KOPT-K1 (cell line): Measurements from ENCODE around the gene MIS18A.
A peak's percentile ranks its signal among the peaks of the same experiment; 100 is the strongest.

Experiments used
- H3K27ac ChIP-seq: fragments of 200-600 bp; sonication (generic); 2 replicates; pipeline ENCODE4 v1.5.1; 2016; ENCODE audit warnings: antibody characterized with exemption, mild to moderate bottlenecking, low read depth, low read length; ENCODE audit not compliant: poor library complexity, severe bottlenecking
- H3K36me3 ChIP-seq: fragments of 200-600 bp; sonication (generic); 2 replicates; pipeline ENCODE4 v1.5.1; 2017; ENCODE audit warnings: antibody characterized with exemption, mild to moderate bottlenecking, low read length, moderate library complexity; ENCODE audit not compliant: insufficient read depth
- H3K9me3 ChIP-seq: fragments of 200-600 bp; sonication (generic); 2 replicates; pipeline ENCODE4 v1.5.1; 2017; ENCODE audit warnings: antibody characterized with exemption, low read length, mild to moderate bottlenecking; ENCODE audit not compliant: insufficient read depth, poor library complexity, severe bottlenecking

The MIS18A gene, protein sequence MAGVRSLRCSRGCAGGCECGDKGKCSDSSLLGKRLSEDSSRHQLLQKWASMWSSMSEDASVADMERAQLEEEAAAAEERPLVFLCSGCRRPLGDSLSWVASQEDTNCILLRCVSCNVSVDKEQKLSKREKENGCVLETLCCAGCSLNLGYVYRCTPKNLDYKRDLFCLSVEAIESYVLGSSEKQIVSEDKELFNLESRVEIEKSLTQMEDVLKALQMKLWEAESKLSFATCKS

DNA sequence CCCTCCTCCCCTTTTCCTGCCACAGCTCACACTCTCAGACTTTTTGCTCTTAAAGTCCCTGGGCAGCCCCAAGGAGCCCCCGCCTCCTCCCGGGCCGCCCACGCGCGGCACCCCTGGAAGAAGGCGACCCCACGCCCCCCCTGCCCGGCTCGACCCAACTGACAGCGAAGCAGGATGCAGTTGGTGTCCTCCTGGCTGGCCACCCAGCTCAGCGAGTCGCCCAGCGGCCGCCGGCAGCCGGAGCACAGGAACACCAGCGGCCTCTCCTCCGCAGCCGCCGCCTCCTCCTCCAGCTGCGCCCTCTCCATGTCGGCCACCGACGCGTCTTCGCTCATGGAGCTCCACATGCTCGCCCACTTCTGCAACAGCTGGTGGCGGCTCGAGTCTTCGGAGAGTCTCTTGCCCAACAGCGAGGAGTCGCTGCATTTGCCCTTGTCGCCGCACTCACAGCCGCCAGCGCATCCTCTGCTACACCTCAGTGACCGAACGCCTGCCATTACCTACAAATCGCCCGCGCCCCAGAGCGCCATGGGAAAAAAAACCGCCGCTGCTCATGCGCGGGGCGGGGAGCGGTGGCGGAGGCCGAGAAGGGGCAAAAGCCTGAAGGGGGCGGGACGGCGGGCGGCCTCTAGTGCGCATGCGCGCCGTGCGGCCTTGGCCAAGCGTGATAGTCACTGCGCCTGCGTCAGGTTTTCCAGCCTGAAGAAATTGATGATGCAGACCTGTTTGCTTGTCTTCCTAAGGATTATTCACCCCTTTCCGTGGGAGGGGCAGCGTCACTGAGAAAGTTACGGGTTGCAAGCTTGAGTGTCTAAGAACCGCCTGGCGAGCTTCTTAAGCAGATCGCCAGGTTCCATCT is at the start of gene MIS18A:
Gene MIS18A (minus strand): TSS at position 532 of the 859 bp plus-strand sequence. CDS start 35 bp downstream, at position 497.
- H3K36me3 ChIP-seq, result peaks cover 18% of the 10 kb centered on the region
- peak within 1 kb of the TSS; percentile 77 for H3K27ac ChIP-seq
- no peaks in the 10 kb centered on the region for H3K9me3 ChIP-seq

DNA sequence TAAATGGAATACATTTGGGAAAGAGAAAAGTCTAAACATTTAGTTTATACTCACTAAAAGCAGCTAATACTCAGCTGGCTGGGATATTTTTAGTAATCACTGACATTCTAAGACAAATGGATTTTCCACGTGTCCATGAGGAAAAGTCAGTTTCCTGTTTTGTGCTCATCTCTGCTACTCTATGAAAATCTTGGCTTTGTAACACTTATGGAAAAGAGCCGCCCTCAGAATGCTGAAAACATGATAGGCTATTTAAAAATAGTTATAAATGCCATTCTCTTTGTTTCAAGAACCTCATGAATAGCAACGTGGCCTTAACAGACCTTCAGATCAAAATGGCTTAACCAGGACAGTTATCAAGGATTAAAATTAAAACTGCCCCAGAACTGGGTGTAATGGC is 49.7 kb upstream of the MIS18A start:
- H3K9me3 ChIP-seq, result peaks cover 8% of the 10 kb centered on the region
- no peak overlapping the region for H3K27ac ChIP-seq
- peaks cover 100% of the 10 kb centered on the region for H3K36me3 ChIP-seq

DNA sequence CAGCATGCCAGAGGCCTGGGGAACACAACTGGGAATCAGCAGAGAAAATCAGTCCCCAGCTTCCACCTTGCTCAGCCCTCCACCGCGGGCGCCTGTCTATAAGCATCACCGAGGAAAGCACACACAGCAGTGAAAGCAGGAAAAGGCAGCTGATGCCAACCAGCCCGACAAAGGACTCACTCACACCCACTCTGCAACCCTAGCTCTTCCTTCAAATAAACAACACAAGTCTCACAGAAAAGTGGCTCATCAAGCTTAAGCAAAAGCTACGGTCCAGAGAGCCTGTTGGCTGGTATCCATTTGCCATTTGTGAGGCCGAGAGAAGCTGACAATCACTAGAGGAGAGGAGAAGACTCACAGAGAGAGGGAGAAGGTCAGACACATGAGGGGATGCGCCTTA is 46.9 kb upstream of the MIS18A start:
- no peak overlapping the region for H3K27ac ChIP-seq
- H3K9me3 ChIP-seq, result no peaks in the 10 kb centered on the region
- H3K36me3 ChIP-seq, result peaks cover 100% of the 10 kb centered on the region

DNA sequence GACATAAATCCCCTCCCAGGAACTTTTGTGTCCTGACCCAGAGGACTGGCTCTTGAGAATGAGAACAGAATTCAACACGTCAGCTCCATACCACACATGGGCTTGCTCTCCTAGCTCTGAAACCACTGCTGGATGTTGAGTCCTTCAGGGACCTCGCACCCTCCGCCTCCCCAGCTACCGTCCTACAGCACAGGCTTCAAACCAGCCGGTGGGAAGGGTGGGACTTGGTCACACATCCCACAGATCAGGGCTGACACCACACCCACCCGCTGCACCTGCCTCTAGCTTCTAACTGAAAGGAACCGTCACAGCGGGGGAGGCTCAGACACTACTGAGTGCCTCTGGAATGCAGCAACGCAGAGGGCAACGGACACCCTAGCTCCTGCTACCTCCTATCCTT is 43.8 kb upstream of the MIS18A start:
- H3K27ac ChIP-seq, result no peak overlapping the region
- H3K9me3 ChIP-seq, result no peaks in the 10 kb centered on the region
- H3K36me3 ChIP-seq, result peaks cover 100% of the 10 kb centered on the region

DNA sequence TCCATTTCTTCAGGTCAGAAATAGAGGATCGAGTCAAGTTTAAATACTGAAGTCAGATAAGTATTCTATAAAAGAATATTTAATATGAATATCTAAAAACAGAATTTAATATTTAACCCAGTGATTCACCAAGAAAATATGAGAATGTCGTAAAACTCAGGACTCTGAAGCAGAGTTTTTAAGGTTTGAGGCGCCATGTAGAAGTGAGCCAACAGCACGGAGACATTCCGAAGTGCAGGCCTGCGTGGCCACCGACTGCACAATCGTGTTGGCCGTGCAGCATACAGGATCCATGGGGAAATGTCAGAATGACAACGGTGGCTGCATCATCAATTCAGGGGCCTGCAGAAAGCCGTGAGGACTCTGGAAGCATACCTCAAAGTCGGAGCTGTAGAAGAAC is 43.3 kb upstream of the MIS18A start:
- Histone ChIP-seq H3K9me3 (no peaks in the 10 kb centered on the region), H3K27ac (no peak overlapping the region), H3K36me3 (peaks cover 100% of the 10 kb centered on the region)

DNA sequence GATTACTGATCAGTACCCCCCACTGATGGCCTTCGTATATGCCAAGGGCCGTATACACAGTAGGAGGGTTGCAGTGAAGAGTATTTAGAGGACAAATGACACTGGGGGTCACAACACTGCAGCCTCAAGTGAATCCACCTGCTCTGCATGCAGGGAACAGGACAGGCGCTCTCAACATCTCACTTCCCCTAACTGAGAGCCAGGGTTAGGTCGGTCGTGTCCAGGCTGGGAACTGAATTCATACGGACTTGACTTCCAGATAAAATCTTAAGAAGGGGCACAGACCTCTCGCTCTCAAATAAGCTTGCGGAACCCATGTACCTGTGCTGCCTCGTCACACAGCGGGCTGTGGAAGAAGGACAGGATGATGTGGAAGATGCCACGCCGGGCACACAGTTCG is 42.6 kb upstream of the MIS18A start:
- no peak overlapping the region for H3K27ac ChIP-seq
- peaks cover 100% of the 10 kb centered on the region for H3K36me3 ChIP-seq
- no peaks in the 10 kb centered on the region for H3K9me3 ChIP-seq

DNA sequence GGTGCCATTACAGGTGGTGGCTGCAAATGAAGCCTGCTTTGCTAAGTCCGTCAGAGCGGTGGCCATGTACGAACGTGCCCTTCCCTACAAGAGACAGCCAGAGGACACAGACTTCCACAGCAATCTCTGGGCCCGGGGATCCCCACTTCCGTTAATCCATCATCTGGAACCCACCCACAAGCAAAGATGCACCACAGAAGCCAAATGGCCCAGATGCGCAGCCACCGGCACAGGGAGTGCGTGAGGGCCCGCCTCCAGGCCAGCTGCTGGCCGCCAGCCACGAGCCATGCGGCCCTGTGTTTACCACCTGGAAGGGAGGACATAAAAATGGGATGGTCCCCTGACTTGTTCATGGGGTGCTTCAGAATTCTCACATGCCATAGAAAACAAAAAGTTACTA is 41.9 kb upstream of the MIS18A start:
- peaks cover 100% of the 10 kb centered on the region for H3K36me3 ChIP-seq

DNA sequence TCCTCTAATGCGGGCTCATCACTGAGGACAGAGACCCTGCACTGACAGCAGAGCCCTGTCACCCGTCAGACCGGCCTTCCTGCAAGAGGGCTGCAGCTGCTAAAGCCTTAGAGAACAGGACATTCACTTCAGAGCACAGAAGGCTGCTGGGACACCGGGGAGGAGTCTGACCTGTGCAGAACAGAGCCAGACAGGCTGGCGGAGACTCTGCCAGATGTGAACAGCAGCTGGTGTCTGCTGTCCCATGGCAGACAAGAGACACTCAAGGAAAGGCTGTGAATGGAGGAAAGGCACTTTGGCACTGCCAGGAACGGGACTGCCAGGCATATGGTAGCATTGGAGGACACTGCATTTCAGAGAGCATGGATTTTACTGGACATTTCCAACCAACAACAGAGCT is 41.2 kb upstream of the MIS18A start:
- H3K36me3 ChIP-seq, result peaks cover 99% of the 10 kb centered on the region
- H3K27ac ChIP-seq, result no peak overlapping the region
- no peaks in the 10 kb centered on the region for H3K9me3 ChIP-seq

More for the DNA sequence above, 41.9 kb upstream of the MIS18A start:
- Histone ChIP-seq H3K27ac (no peak overlapping the region), H3K9me3 (no peaks in the 10 kb centered on the region)

DNA sequence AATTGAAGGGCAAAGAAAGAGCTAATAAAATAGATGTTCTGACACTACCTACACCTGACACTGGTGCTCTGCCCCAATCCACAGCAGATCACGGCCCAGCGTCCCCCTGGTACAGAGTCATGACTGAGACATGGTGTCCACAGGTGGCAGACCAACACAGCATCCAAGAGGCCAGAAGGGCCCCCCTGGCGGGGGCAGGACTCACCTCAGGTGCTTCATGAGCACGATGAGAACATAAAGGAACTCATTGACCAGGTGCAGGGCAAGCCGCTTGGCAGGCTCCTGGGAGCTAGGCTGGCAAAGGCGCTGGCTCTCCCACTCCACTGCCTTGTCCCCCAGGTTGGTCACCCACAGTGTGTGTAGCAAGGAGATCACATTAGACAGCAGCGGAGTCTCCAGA is 40.2 kb upstream of the MIS18A start:
- H3K36me3 ChIP-seq, result peaks cover 99% of the 10 kb centered on the region
- no peak overlapping the region for H3K27ac ChIP-seq
- H3K9me3 ChIP-seq, result no peaks in the 10 kb centered on the region

DNA sequence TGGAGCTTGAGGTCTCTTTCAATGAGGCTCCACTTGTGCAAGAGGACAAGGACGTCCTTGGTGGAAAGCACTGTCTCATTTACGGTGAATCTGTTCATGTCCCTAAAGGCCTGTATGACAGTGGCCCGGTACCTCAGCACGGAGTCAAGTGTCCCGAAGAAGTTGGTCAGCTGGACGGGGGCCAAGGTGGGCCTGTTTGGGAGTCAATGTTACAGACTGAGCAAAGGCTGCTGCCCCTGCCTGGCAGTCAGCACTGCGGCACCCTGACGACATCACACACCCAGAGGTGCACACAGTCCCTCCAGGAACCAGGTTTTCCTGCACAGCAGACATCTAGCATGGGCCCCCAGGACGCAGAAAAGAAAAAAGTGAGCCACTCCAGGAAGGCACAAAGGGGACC is 38.9 kb upstream of the MIS18A start:
- H3K27ac ChIP-seq, result no peak overlapping the region
- no peaks in the 10 kb centered on the region for H3K9me3 ChIP-seq
- H3K36me3 ChIP-seq, result peaks cover 97% of the 10 kb centered on the region

DNA sequence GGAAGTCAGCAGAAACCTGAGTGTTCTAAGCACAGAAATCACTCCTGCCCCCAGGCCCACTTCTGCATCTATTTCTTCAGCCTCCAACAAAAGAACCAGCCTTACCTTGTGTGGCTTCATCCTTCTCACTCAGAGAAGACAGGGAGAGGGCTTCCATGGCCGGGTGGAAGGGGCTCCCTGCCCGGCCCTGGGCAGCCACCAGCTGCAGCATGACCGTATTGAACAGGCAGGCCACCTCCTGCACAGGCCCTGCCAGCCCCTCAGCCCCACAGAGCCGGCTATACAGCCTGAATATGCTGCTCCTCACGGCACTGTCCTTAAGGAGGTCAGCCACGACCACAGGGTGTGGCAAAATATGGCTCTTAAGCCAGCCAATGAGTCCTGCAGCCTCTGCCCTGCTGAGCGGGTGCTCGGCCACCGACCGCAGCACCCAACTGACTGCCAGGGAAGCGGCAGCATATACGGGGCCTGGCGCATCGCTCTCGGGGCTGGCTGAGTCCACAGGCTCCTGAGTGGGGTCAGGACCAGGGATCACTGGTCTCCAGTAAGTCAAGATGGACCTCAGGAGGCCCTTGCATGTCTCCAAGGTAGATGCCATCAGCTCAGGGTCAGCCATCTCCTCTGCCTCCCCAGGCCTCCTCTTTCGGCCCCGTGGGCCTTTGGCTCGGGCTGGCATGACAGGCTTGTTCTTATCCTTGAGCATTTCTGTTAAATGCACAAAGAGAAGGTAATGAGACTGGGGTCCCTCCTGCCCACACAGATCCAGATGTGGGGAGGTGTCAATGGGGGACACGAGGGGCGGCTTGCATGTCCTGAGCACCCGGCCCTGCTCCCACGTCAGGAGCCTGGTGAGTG is 37.7 kb upstream of the MIS18A start:
- Histone ChIP-seq H3K36me3 (peaks cover 97% of the 10 kb centered on the region), H3K9me3 (no peaks in the 10 kb centered on the region), H3K27ac (no peak overlapping the region)

DNA sequence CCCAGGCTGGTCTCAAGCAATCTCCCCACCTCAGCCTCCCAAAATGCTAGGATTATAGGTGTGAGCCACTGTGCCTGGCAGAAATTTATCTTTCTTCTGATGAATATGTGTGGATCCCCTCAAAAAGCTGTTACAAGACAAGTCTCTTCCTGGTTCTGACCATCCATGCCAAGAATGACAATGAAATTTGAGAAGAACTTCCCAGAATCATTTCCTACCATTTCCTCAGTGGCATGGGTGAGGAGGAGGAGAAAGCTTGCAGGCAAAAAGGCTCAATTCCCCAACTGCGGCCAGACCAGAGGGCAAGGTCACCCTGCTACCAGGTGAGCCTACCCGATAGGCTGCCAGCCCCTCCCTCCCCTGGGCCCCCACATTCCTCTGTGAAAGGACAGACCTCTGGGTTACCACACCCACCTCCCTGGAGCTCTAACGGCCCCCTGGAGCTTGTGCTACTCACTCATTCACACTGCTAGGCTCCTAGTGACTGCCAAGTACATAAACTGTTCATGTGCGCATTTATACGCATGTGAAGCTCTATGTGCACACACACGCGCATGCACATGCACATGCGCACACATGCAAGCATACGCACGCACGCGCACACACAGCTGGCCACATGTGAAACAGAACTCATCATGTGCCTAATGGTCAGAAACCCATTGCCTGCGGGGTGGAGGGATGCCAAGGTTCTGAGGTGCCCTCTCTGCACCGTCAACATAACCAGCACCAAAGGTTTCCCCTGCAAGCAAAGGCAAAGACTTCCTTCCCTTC is 36.8 kb upstream of the MIS18A start:
- no peaks in the 10 kb centered on the region for H3K9me3 ChIP-seq
- no peak overlapping the region for H3K27ac ChIP-seq
- H3K36me3 ChIP-seq, result peaks cover 97% of the 10 kb centered on the region

DNA sequence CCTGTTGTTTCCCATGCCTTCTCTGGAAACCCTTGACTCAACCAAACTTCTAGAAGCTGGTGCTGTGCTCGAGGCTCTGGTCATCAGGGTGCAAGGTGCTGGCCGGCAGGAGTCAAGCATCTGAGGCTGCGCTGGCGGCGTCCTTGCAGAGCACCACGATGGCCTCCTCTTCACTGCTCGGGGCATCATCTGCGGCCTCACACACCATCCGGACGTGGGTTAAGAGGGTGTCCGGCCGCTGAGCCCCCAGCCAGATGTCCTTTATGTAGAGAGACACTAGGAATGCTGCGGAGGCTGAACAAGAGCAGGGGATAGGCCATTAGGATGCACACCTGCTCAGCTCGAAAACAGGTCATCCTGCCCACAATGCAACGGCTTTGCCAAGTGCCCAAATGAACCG is 36.0 kb upstream of the MIS18A start:
- Histone ChIP-seq H3K36me3 (peaks cover 96% of the 10 kb centered on the region), H3K9me3 (no peaks in the 10 kb centered on the region), H3K27ac (no peak overlapping the region)

DNA sequence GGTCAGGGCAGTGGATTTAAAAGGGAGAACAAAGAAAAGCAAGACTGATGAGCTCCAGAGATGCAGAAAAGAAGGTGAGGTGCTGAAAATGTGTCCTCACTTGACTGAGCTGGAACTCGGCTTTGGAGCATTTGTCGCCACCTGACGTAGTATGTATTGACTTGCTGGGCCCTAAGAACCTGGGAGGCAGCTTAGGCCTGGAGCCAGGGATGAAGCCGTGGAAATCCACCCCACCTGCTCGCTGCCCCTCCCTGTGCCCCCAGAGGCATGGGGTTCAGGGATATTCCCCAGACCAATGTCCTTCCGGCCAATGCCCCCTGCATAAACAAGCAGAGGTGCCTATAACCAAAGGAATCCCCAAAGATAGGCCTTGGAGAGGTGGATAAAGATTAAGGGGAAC is 34.1 kb upstream of the MIS18A start:
- no peak overlapping the region for H3K27ac ChIP-seq
- H3K36me3 ChIP-seq, result peaks cover 91% of the 10 kb centered on the region
- no peaks in the 10 kb centered on the region for H3K9me3 ChIP-seq
